SKM-1 (cell line): Measurements from ENCODE around the gene ZNF750.
"Not testable (repeated sequence)": the region's sequence is repeated elsewhere in the genome, so short reads cannot be mapped to it uniquely, and the experiment has no call there.

ENCODE experiments used
- DNase-seq: peaks from one replicate; lab custom pipeline; 2025; ENCODE audit not compliant: unreplicated experiment; lab: John Stamatoyannopoulos, UW

Gene ZNF750

GRCh38 chr17:82797061-82797460 is 42.8 kb downstream of the ZNF750 start:
- DNase-seq = no peak

GRCh38 chr17:82795615-82796014 is 44.2 kb downstream of the ZNF750 start:
- no peak for DNase-seq

- no peak for DNase-seq
Observed at GRCh38 chr17:82794781-82795482, 44.9 kb downstream of the ZNF750 start.

- no peak for DNase-seq
Observed at GRCh38 chr17:82793974-82794630, 45.7 kb downstream of the ZNF750 start.

GRCh38 chr17:82791532-82791931 is 48.3 kb downstream of the ZNF750 start:
- DNase-seq = no peak

- no peak for DNase-seq
Observed at GRCh38 chr17:82790391-82790790, 49.4 kb downstream of the ZNF750 start.

- DNase-seq = no peak
Observed at GRCh38 chr17:82789806-82790205, 50.0 kb downstream of the ZNF750 start.

- no peak for DNase-seq
Observed at GRCh38 chr17:82789051-82789592, 50.7 kb downstream of the ZNF750 start.

- no peak for DNase-seq
Observed at GRCh38 chr17:82788206-82789001, 51.4 kb downstream of the ZNF750 start.

- no peak for DNase-seq
Observed at GRCh38 chr17:82787081-82787848, 52.6 kb downstream of the ZNF750 start.

- no peak for DNase-seq
Observed at GRCh38 chr17:82786427-82786826, 53.4 kb downstream of the ZNF750 start.

GRCh38 chr17:82785581-82785980 is 54.2 kb downstream of the ZNF750 start:
- not testable (repeated sequence) for DNase-seq

- no peak for DNase-seq
Observed at GRCh38 chr17:82783498-82783897, 56.3 kb downstream of the ZNF750 start.

GRCh38 chr17:82782657-82783207 is 57.1 kb downstream of the ZNF750 start:
- DNase-seq = no peak

- DNase-seq = peak; percentile 58
Observed at GRCh38 chr17:82781894-82782274, 57.9 kb downstream of the ZNF750 start.

- DNase-seq = no peak
Observed at GRCh38 chr17:82780971-82781893, 58.6 kb downstream of the ZNF750 start.

- no peak for DNase-seq
Observed at GRCh38 chr17:82780195-82780594, 59.6 kb downstream of the ZNF750 start.

GRCh38 chr17:82779541-82779940 is 60.3 kb downstream of the ZNF750 start:
- no peak for DNase-seq
